Measurements from ENCODE around the gene MSH5. TPM values are rescaled to one million over a fixed set of nuclear protein-coding genes. Genes with fewer than 3 reads are reported as not detected.

MSH5 gene
- total and polyA plus RNA-seq, 9 of the 15 experiments (the other 6 are each of a cell fraction or from before 2014, with no cell fraction given) = 12.5 to 104 (median 46.6) TPM

DNA sequence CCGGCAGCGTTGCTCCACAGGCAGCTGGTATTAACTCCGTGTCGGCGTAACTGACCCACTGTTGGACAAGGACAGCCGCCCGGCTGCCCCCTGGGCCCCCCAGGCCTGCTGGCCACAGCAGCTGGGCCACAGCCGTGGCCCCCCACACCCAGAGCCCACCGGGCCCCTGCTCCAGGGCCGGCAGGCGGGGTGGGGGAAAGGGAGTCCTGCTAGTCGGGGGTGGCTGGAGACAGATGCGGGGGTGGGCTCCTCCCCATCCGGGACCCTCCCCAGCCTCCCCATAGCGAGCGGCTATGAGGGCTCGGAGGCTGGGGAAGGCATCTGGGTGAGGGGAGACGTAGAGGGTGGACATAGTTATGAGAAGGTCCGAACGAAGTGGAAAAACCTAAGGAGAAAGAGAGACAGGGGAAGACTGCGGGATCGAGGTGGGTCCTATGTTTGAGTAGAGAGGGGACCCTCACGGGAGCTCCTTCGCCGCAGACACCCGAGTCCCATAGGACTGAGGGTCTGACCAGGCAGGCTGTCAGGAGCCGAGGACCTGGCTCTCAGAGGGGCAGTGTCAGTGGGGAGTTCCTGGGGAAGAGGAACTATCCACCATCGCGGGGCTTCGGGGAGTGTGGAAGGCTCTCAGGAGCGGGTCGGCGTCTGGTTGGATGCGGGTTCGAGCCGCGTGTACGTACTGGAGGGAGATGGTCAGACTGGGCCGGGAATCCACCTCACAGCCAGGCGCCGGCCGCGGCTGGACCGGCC, 55.2 kb downstream of the MSH5 start (continued):
- no peak for TF ChIP-seq ZBED1 (IDR thresholded peaks at IDR 0.05)
- no peak for TF ChIP-seq SMAD3 (CRISPR knock-in tag; conservative IDR thresholded peaks at IDR 0.05)
- no peak for TF ChIP-seq CREB1 (IDR thresholded peaks at IDR 0.05)
- TF ChIP-seq CREB1 (CRISPR knock-in tag; IDR thresholded peaks at IDR 0.05) = peak; percentile 53; the same call in 1 of the 2 replicates
- TF ChIP-seq TCF7 (IDR thresholded peaks at IDR 0.05; ENCODE audit: borderline replicate concordance) = no peak
- TF ChIP-seq DNMT1 (IDR thresholded peaks at IDR 0.05) = peak; percentile 25; the same call in 1 of the 2 replicates
- TF ChIP-seq SREBF2 (CRISPR knock-in tag; IDR thresholded peaks at IDR 0.05) = no peak
- no peak for TF ChIP-seq KDM1A (IDR thresholded peaks at IDR 0.05)
- TF ChIP-seq, protein P1, sequence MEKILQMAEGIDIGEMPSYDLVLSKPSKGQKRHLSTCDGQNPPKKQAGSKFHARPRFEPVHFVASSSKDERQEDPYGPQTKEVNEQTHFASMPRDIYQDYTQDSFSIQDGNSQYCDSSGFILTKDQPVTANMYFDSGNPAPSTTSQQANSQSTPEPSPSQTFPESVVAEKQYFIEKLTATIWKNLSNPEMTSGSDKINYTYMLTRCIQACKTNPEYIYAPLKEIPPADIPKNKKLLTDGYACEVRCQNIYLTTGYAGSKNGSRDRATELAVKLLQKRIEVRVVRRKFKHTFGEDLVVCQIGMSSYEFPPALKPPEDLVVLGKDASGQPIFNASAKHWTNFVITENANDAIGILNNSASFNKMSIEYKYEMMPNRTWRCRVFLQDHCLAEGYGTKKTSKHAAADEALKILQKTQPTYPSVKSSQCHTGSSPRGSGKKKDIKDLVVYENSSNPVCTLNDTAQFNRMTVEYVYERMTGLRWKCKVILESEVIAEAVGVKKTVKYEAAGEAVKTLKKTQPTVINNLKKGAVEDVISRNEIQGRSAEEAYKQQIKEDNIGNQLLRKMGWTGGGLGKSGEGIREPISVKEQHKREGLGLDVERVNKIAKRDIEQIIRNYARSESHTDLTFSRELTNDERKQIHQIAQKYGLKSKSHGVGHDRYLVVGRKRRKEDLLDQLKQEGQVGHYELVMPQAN (IDR thresholded peaks at IDR 0.05; ENCODE audit: borderline replicate concordance) = no peak; the same call in 1 of the 2 replicates
- TF ChIP-seq, protein P2, sequence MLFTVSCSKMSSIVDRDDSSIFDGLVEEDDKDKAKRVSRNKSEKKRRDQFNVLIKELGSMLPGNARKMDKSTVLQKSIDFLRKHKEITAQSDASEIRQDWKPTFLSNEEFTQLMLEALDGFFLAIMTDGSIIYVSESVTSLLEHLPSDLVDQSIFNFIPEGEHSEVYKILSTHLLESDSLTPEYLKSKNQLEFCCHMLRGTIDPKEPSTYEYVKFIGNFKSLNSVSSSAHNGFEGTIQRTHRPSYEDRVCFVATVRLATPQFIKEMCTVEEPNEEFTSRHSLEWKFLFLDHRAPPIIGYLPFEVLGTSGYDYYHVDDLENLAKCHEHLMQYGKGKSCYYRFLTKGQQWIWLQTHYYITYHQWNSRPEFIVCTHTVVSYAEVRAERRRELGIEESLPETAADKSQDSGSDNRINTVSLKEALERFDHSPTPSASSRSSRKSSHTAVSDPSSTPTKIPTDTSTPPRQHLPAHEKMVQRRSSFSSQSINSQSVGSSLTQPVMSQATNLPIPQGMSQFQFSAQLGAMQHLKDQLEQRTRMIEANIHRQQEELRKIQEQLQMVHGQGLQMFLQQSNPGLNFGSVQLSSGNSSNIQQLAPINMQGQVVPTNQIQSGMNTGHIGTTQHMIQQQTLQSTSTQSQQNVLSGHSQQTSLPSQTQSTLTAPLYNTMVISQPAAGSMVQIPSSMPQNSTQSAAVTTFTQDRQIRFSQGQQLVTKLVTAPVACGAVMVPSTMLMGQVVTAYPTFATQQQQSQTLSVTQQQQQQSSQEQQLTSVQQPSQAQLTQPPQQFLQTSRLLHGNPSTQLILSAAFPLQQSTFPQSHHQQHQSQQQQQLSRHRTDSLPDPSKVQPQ (CRISPR knock-in tag; IDR thresholded peaks at IDR 0.05; ENCODE audit: borderline replicate concordance) = no peak
- TF ChIP-seq CCNT2 (IDR thresholded peaks at IDR 0.05; ENCODE audit: borderline replicate concordance, extremely low read depth, insufficient read length, low read depth, low read length) = no peak
- TF ChIP-seq FOXK2 (conservative IDR thresholded peaks at IDR 0.05 in 1 of 2, IDR thresholded peaks at IDR 0.05 in 1 of 2; ENCODE audit: low read depth in 2 of 2) = peak in 1 of 2 experiments; percentile 58; a peak in 2 of 4 replicates
- no peak for TF ChIP-seq JUND (IDR thresholded peaks at IDR 0.05; ENCODE audit: borderline replicate concordance, low read depth, low read length)
- TF ChIP-seq JUND (tag; IDR thresholded peaks at IDR 0.05; ENCODE audit: borderline replicate concordance, low read depth, low read length) = no peak
- TF ChIP-seq DMBX1 (CRISPR knock-in tag; IDR thresholded peaks at IDR 0.05; ENCODE audit: borderline replicate concordance) = no peak
- TF ChIP-seq ZNF324 (CRISPR knock-in tag; IDR thresholded peaks at IDR 0.05) = peak; percentile 48; the same call in 1 of the 2 replicates
- TF ChIP-seq, protein P3, sequence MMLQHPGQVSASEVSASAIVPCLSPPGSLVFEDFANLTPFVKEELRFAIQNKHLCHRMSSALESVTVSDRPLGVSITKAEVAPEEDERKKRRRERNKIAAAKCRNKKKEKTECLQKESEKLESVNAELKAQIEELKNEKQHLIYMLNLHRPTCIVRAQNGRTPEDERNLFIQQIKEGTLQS (IDR thresholded peaks at IDR 0.05) = no peak
- TF ChIP-seq, protein P3 (CRISPR knock-in tag; conservative IDR thresholded peaks at IDR 0.05) = no peak
- no peak for TF ChIP-seq NCOA2 (IDR thresholded peaks at IDR 0.05; ENCODE audit: partially characterized antibody in 2 of 2)
- no peak for TF ChIP-seq LARP7 (IDR thresholded peaks at IDR 0.05)
- TF ChIP-seq ZNF134 (CRISPR knock-in tag; conservative IDR thresholded peaks at IDR 0.05) = no peak
- no peak for TF ChIP-seq BACH1 (tag; IDR thresholded peaks at IDR 0.05)
- TF ChIP-seq YY1 (IDR thresholded peaks at IDR 0.05; ENCODE audit: borderline replicate concordance in 1 of 3, control insufficient read depth in 1 of 3, extremely low read depth in 1 of 3, insufficient read depth in 3 of 3, insufficient read length in 1 of 3, insufficient replicate concordance in 2 of 3, low read depth in 1 of 3, low read length in 2 of 3) = peak in 1 of 3 experiments; percentile 47
